WTC11 (cell line): ENCODE results near the gene CADM1. TPM values are rescaled to one million over a fixed set of nuclear protein-coding genes. Genes with fewer than 3 reads are reported as not detected.

Experiments used
- ATAC-seq: fragments of 200-7000 bp; cut with Tn5 transposase; 2 replicates; pipeline ENCODE4 v1.10.0; 2021; ENCODE audit warnings: mild to moderate bottlenecking, moderate library complexity
- CTCF ChIA-PET: fragments of 300-600 bp; sonication (Branson Sonifier 250); formaldehyde crosslinking; loops from one replicate; lab custom pipeline; 2021; ENCODE audit warnings: antibody characterized with exemption; lab: Charles Lee
- POLR2A ChIA-PET: fragments of 350-600 bp; sonication (Branson Sonifier 250); formaldehyde crosslinking; loops from one replicate; lab custom pipeline; 2021; ENCODE audit warnings: antibody characterized with exemption; lab: Charles Lee
- DNase-seq: peaks from one replicate; pipeline ENCODE4 v3.0.0; 2021; ENCODE audit warnings: low spot score
- H3K27ac Mint-ChIP-seq: 2 replicates; pipeline ENCODE4 v1.8.0; 2021; ENCODE audit warnings: mixed read lengths
- H3K27me3 Mint-ChIP-seq: 2 replicates; pipeline ENCODE4 v1.8.0; 2021; ENCODE audit warnings: low read depth, mild to moderate bottlenecking, moderate library complexity, mixed read lengths
- H3K36me3 Mint-ChIP-seq: 2 replicates; pipeline ENCODE4 v1.8.0; 2021; ENCODE audit warnings: mixed read lengths
- H3K4me1 Mint-ChIP-seq: 2 replicates; pipeline ENCODE4 v1.8.0; 2022; ENCODE audit warnings: mixed read lengths
- H3K4me3 Mint-ChIP-seq: 2 replicates; pipeline ENCODE4 v1.8.0; 2021; ENCODE audit warnings: mild to moderate bottlenecking, moderate library complexity, mixed read lengths
- H3K9me3 Mint-ChIP-seq: 2 replicates; pipeline ENCODE4 v1.8.0; 2021; ENCODE audit warnings: mixed read lengths
- ATF6 ChIP-seq: sonication (generic); formaldehyde crosslinking; IDR thresholded peaks from 2 replicates; pipeline ENCODE4 v1.8.1; 2023; ENCODE audit warnings: mild to moderate bottlenecking, missing genetic modification reagents
- CBFB ChIP-seq: sonication (generic); formaldehyde crosslinking; IDR thresholded peaks from 2 replicates; pipeline ENCODE4 v1.8.1; 2022; ENCODE audit warnings: mild to moderate bottlenecking, low read depth, missing genetic modification reagents
- E2F4 ChIP-seq: sonication (generic); formaldehyde crosslinking; IDR thresholded peaks from 2 replicates; pipeline ENCODE4 v1.8.1; 2022; ENCODE audit warnings: low read depth, mild to moderate bottlenecking, moderate library complexity, missing genetic modification reagents, borderline replicate concordance
- ESRRA ChIP-seq: sonication (generic); formaldehyde crosslinking; IDR thresholded peaks from 2 replicates; pipeline ENCODE4 v1.8.1; 2022; ENCODE audit warnings: mild to moderate bottlenecking, missing genetic modification reagents, borderline replicate concordance
- HMGA2 ChIP-seq: fragments of 250-450 bp; sonication (Bioruptor Pico); IDR thresholded peaks from 2 replicates; pipeline ENCODE4 v1.4.0; 2021; ENCODE audit warnings: mild to moderate bottlenecking, moderate library complexity
- MLX ChIP-seq: sonication (generic); formaldehyde crosslinking; IDR thresholded peaks from 2 replicates; pipeline ENCODE4 v1.8.1; 2023; ENCODE audit warnings: mild to moderate bottlenecking, missing genetic modification reagents, moderate library complexity
- MYBL2 ChIP-seq: sonication (generic); formaldehyde crosslinking; IDR thresholded peaks from 2 replicates; pipeline ENCODE4 v1.8.1; 2023; ENCODE audit warnings: mild to moderate bottlenecking, moderate library complexity, missing genetic modification reagents
- NR2C2 ChIP-seq: sonication (generic); formaldehyde crosslinking; IDR thresholded peaks from 2 replicates; pipeline ENCODE4 v1.8.0; 2022; ENCODE audit warnings: mild to moderate bottlenecking, missing genetic modification reagents
- OVOL2 ChIP-seq: fragments of 250-450 bp; sonication (Bioruptor Pico); IDR thresholded peaks from 2 replicates; pipeline ENCODE4 v1.9.0; 2021; ENCODE audit warnings: mild to moderate bottlenecking, borderline replicate concordance
- PREB ChIP-seq: sonication (generic); formaldehyde crosslinking; IDR thresholded peaks from 2 replicates; pipeline ENCODE4 v1.8.1; 2022; ENCODE audit warnings: mild to moderate bottlenecking, missing genetic modification reagents, moderate library complexity, borderline replicate concordance
- PRRX2 ChIP-seq: fragments of 250-450 bp; sonication (Bioruptor Pico); IDR thresholded peaks from 2 replicates; pipeline ENCODE4 v1.8.0; 2021; ENCODE audit warnings: mild to moderate bottlenecking
- RELA ChIP-seq: sonication (generic); formaldehyde crosslinking; IDR thresholded peaks from 2 replicates; pipeline ENCODE4 v1.8.1; 2022; ENCODE audit warnings: missing genetic modification reagents, mild to moderate bottlenecking, borderline replicate concordance
- TEAD4 ChIP-seq: sonication (generic); formaldehyde crosslinking; IDR thresholded peaks from 2 replicates; pipeline ENCODE4 v1.8.0; 2022; ENCODE audit warnings: mild to moderate bottlenecking, missing genetic modification reagents
- ZNF317 ChIP-seq: sonication (generic); formaldehyde crosslinking; IDR thresholded peaks from 2 replicates; pipeline ENCODE4 v1.8.1; 2023; ENCODE audit warnings: low read depth, mild to moderate bottlenecking, moderate library complexity, missing genetic modification reagents, borderline replicate concordance
- ZNF532 ChIP-seq: fragments of 250-450 bp; sonication (Bioruptor Pico); IDR thresholded peaks from 2 replicates; pipeline ENCODE4 v1.9.0; 2021; ENCODE audit warnings: mild to moderate bottlenecking, borderline replicate concordance
- ZNF671 ChIP-seq: fragments of 250-450 bp; sonication (Bioruptor Pico); IDR thresholded peaks from 2 replicates; pipeline ENCODE4 v1.8.0; 2021; ENCODE audit warnings: mild to moderate bottlenecking
- total RNA-seq: library from RNA; stranded (reverse); gene quantifications from 3 replicates; pipeline ENCODE4 v1.2.3, GENCODE V29; 2021

The CADM1 gene
- total RNA-seq, 1 experiment from 2014 or later = 26.8 TPM

GRCh38 chr11:115145324-115145723 is 358.9 kb downstream of the CADM1 start (continued):
- TF ChIP-seq ZNF532 (CRISPR knock-in tag) = no peak
- TF ChIP-seq TEAD4 (CRISPR knock-in tag) = no peak
- no peak for TF ChIP-seq PREB (CRISPR knock-in tag)
- no peak for TF ChIP-seq OVOL2

GRCh38 chr11:115144914-115145313 is 359.3 kb downstream of the CADM1 start:
- no peaks in the 10 kb centered on the region for H3K36me3 Mint-ChIP-seq
- no peak overlapping the region for H3K4me3 Mint-ChIP-seq
- DNase-seq (no peak), ATAC-seq (no peak)
- H3K9me3 Mint-ChIP-seq = no peaks in the 10 kb centered on the region
- no peaks in the 10 kb centered on the region; the same call in 1 of the 2 replicates for H3K27me3 Mint-ChIP-seq
- ChIA-PET POLR2A (no interaction called here), CTCF (no interaction called here)
- H3K27ac Mint-ChIP-seq = no peak overlapping the region
- H3K4me1 Mint-ChIP-seq = peaks cover 4% of the 10 kb centered on the region
- no peak for TF ChIP-seq MYBL2
- no peak for TF ChIP-seq ZNF532 (CRISPR knock-in tag)
- TF ChIP-seq ESRRA (CRISPR knock-in tag) = no peak
- no peak for TF ChIP-seq CBFB (CRISPR knock-in tag)
- no peak for TF ChIP-seq ZNF671
- TF ChIP-seq TEAD4 (CRISPR knock-in tag) = no peak
- TF ChIP-seq MLX = no peak
- TF ChIP-seq RELA (CRISPR knock-in tag) = no peak
- TF ChIP-seq NR2C2 = no peak
- no peak for TF ChIP-seq ATF6
- TF ChIP-seq E2F4 (CRISPR knock-in tag) = no peak
- no peak for TF ChIP-seq HMGA2
- no peak for TF ChIP-seq PRRX2 (CRISPR knock-in tag)
- no peak for TF ChIP-seq ZNF317
